A673 (cell line): ENCODE measurements around the gene CDYL2. TPM values are rescaled to one million over a fixed set of nuclear protein-coding genes. Genes with fewer than 3 reads are reported as not detected.

ENCODE experiments used
- BruUV-seq: library from RNA; stranded (reverse); fragments of 400-500 nt; replicated peaks from 2 replicates; lab custom pipeline; 2021; lab: Mats Ljungman, UMichigan
- CTCF ChIA-PET: fragments of 300-600 bp; sonication (Branson Sonifier 250); formaldehyde crosslinking; loops from one replicate; lab custom pipeline; 2022; ENCODE audit warnings: antibody characterized with exemption; lab: Charles Lee
- POLR2A ChIA-PET: fragments of 300-600 bp; sonication (Branson Sonifier 250); formaldehyde crosslinking; loops from one replicate; lab custom pipeline; 2022; ENCODE audit warnings: antibody characterized with exemption; ENCODE audit not compliant: low non-redundant PET; lab: Charles Lee
- DNase-seq: peaks from one replicate; pipeline ENCODE4 v3.0.0-alpha.2; 2015; ENCODE audit warnings: low spot score
- H3K27ac ChIP-seq: fragments of 200-600 bp; sonication (generic); 2 replicates; pipeline ENCODE4 v1.5.1; 2016; ENCODE audit warnings: mixed run types, low read depth, mild to moderate bottlenecking, mixed read lengths, antibody characterized with exemption, low read length; ENCODE audit not compliant: poor library complexity, severe bottlenecking
- H3K27me3 ChIP-seq: fragments of 200-600 bp; sonication (generic); replicated peaks from 2 replicates; pipeline ENCODE4 v1.6.1; 2017; ENCODE audit warnings: mixed run types, low read depth, mild to moderate bottlenecking, mixed read lengths, antibody characterized with exemption, low read length; ENCODE audit not compliant: insufficient read depth, poor library complexity
- H3K36me3 ChIP-seq: fragments of 200-600 bp; sonication (generic); 2 replicates; pipeline ENCODE4 v1.6.1; 2016; ENCODE audit warnings: mixed run types, mild to moderate bottlenecking, mixed read lengths, antibody characterized with exemption, low read length; ENCODE audit not compliant: insufficient read depth, poor library complexity, severe bottlenecking
- H3K4me1 ChIP-seq: fragments of 200-600 bp; sonication (generic); 2 replicates; pipeline ENCODE4 v1.6.1; 2017; ENCODE audit warnings: mixed run types, mild to moderate bottlenecking, mixed read lengths, antibody characterized with exemption, low read length; ENCODE audit not compliant: insufficient read depth, poor library complexity, severe bottlenecking
- H3K4me3 ChIP-seq: fragments of 200-600 bp; sonication (generic); 2 replicates; pipeline ENCODE4 v1.5.1; 2016; ENCODE audit warnings: low read depth, mixed run types, mild to moderate bottlenecking, mixed read lengths, low read length; ENCODE audit not compliant: poor library complexity, severe bottlenecking
- H3K9me3 ChIP-seq: fragments of 200-600 bp; sonication (generic); 2 replicates; pipeline ENCODE4 v1.6.1; 2016; ENCODE audit warnings: mixed run types, low read depth, mild to moderate bottlenecking, mixed read lengths, antibody characterized with exemption, low read length; ENCODE audit not compliant: poor library complexity, severe bottlenecking
- EZH2 ChIP-seq: fragments of 200-600 bp; sonication (generic); IDR thresholded peaks from 2 replicates; pipeline ENCODE4 v1.6.1; 2017; ENCODE audit warnings: borderline replicate concordance, low read depth, mild to moderate bottlenecking, mixed read lengths, antibody characterized with exemption, low read length; ENCODE audit not compliant: poor library complexity, severe bottlenecking
- intact Hi-C: fragments of 100-400 bp; cut with micrococcal nuclease; formaldehyde crosslinking; loops from one replicate; pipeline ENCODE4 v1.10.0; 2022; ENCODE audit not compliant: unreplicated experiment
- total RNA-seq: library from RNA; stranded (reverse); gene quantifications from 2 replicates; pipeline ENCODE4 v1.2.3, GENCODE V29; 2021
- TF ChIP-seq, protein P1 (sequence below): fragments of 300-800, 200-600 bp; sonication (generic); conservative IDR thresholded peaks from 2 replicates; pipeline ENCODE4 v1.5.1; 2017; ENCODE audit warnings: low read depth, mild to moderate bottlenecking, antibody characterized with exemption, low read length, moderate library complexity, mixed read lengths

CDYL2 gene
- total RNA-seq, 1 experiment from 2014 or later: 0.64 TPM

DNA sequence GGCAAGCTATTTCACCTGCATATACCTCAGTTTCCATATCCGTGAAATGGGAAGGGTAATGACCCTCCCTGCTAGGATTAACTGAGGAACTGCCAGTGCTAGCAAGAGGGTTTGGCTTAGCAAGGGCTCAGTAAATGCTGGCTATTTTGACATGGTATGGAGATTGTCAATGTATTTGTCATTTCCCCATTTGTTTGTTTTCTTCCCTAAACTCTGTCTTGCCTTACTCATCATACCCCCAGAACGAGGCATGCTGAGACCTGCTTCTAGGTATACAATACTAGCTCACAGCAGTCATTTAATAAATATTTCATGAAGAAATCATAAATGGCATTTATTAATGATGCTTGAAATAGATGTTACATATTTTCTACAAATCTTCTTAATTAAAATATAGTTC is 139.6 kb downstream of the CDYL2 start:
- intact Hi-C loops: no loop called here
- peaks cover 8% of the 10 kb centered on the region for H3K27me3 ChIP-seq
- POLR2A ChIA-PET: no interaction called here
- no TSS peak for BruUV-seq
- H3K4me1 ChIP-seq: no peaks in the 10 kb centered on the region
- H3K36me3 ChIP-seq: no peaks in the 10 kb centered on the region
- TF ChIP-seq, protein P1, sequence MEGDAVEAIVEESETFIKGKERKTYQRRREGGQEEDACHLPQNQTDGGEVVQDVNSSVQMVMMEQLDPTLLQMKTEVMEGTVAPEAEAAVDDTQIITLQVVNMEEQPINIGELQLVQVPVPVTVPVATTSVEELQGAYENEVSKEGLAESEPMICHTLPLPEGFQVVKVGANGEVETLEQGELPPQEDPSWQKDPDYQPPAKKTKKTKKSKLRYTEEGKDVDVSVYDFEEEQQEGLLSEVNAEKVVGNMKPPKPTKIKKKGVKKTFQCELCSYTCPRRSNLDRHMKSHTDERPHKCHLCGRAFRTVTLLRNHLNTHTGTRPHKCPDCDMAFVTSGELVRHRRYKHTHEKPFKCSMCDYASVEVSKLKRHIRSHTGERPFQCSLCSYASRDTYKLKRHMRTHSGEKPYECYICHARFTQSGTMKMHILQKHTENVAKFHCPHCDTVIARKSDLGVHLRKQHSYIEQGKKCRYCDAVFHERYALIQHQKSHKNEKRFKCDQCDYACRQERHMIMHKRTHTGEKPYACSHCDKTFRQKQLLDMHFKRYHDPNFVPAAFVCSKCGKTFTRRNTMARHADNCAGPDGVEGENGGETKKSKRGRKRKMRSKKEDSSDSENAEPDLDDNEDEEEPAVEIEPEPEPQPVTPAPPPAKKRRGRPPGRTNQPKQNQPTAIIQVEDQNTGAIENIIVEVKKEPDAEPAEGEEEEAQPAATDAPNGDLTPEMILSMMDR: no peak
- TF ChIP-seq EZH2: no peak
- H3K4me3 ChIP-seq: no peak overlapping the region
- no peak overlapping the region for H3K27ac ChIP-seq
- no peak for DNase-seq
- CTCF ChIA-PET: no interaction called here
- H3K9me3 ChIP-seq: no peaks in the 10 kb centered on the region

GRCh38 chr16:80664226-80664625 is 140.2 kb downstream of the CDYL2 start:
- TF ChIP-seq, protein P1: no peak
- TF ChIP-seq EZH2: no peak
- intact Hi-C loops: no loop called here
- H3K27ac ChIP-seq: no peak overlapping the region
- H3K36me3 ChIP-seq: no peaks in the 10 kb centered on the region
- BruUV-seq: no TSS peak
- POLR2A ChIA-PET: no interaction called here
- H3K9me3 ChIP-seq: no peaks in the 10 kb centered on the region
- no peak overlapping the region for H3K4me3 ChIP-seq
- CTCF ChIA-PET: no interaction called here
- H3K4me1 ChIP-seq: no peaks in the 10 kb centered on the region
- peaks cover 8% of the 10 kb centered on the region for H3K27me3 ChIP-seq
- no peak for DNase-seq

GRCh38 chr16:80663078-80663477 is 141.3 kb downstream of the CDYL2 start:
- no peaks in the 10 kb centered on the region for H3K9me3 ChIP-seq
- no peak overlapping the region for H3K27ac ChIP-seq
- DNase-seq: no peak
- H3K4me3 ChIP-seq: no peak overlapping the region
- ChIA-PET CTCF (no interaction called here), POLR2A (interaction anchor here (0.7 kb wide), 1 partner anchor 106 kb away, joined by 3 read pairs; no protein-coding TSS in a partner anchor)
- BruUV-seq: no TSS peak
- peaks cover 7% of the 10 kb centered on the region for H3K27me3 ChIP-seq
- H3K36me3 ChIP-seq: no peaks in the 10 kb centered on the region
- no peak for TF ChIP-seq EZH2
- TF ChIP-seq, protein P1: no peak
- no peaks in the 10 kb centered on the region for H3K4me1 ChIP-seq
- intact Hi-C loops: no loop called here
